ENCODE data around the gene FEM1B. TPM values are rescaled to one million over a fixed set of nuclear protein-coding genes. Genes with fewer than 3 reads are reported as not detected.

The FEM1B gene
- total and polyA plus RNA-seq, 2 of the 8 experiments (the other 6 are each of a cell fraction or from before 2014, with no cell fraction given): 36.1 to 83.8 TPM

DNA sequence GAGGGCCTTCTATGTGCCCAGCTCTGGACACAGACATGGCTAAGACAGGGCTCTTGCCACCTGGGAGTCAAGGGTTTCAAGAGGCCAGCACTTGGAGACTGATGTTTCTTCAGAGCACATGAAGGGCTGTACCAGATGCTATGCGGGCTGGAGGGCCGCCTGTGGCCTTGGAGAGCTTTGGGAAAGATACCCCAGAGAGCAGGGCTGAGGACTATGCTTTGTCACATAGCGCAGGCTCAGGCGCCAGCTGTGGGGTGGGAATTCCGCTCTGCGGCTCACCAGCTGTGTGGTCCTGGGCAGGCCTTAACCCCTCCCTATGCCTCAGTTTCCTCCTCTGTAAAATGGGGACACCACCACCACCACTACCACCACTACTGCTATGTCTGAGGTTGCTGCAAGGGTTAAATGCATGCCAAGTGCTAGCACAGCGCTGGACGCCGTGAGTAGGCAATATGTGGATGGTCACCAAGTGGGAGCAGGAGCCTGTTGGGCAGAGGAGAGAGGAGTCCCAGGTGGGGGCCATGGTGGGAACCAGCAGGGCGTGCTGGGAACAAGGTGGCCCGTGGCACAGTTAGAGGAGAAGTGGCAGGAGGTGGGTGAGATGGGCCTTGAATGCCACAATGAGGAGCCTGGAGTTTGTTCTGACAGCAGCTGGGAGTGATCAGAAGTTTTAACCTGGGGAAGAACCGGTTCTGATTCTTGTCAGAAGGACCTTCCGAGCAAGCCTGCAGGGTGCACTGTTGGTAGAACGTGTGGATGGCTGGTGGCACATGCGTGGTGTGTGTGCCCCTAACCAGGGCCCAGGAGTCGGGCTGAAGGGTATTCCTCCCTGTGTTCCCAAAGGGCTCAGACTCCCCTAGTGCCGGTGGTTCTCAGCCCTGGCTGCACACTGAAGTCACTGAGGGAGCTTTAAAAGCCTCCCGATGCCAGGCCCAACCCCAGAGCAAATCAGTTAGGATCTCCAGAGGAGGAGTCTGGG lies 41.7 kb downstream of the FEM1B start:
- H3K18ac ChIP-seq (ENCODE audit: extremely low read depth, low read length): no peak overlapping the region
- H3K14ac ChIP-seq (ENCODE audit: insufficient read length): no peak overlapping the region
- no peak overlapping the region for H3K4me2 ChIP-seq (ENCODE audit: insufficient read depth in 1 of 2, low read depth in 2 of 2, low read length in 2 of 2)
- H4K20me1 ChIP-seq (replicated peaks in 1 of 2; ENCODE audit: control insufficient read depth in 1 of 2, insufficient read depth in 2 of 2, low read length in 2 of 2): no peaks in the 10 kb centered on the region
- DNase-seq (ENCODE audit: low read depth in 1 of 2, low spot score in 2 of 2) (no peak), FAIRE-seq (no peak)
- H3K23ac ChIP-seq (ENCODE audit: insufficient read length): no peak overlapping the region
- no peak overlapping the region for H2BK20ac ChIP-seq (ENCODE audit: low read length)
- H3K4me1 ChIP-seq (replicated peaks in 1 of 4; ENCODE audit: control insufficient read depth in 3 of 4, insufficient read depth in 4 of 4, low read length in 3 of 4): peaks cover 0 to 17% (median 13%) of the 10 kb centered on the region in 4 experiments; a peak in 6 of 7 replicates
- H2BK5ac ChIP-seq (ENCODE audit: low read depth, low read length): no peak overlapping the region; the same call in 1 of the 2 replicates
- H2BK120ac ChIP-seq (replicated peaks; ENCODE audit: low read depth, low read length): no peak overlapping the region
- no peak overlapping the region for H2AK5ac ChIP-seq (ENCODE audit: low read depth, low read length)
- no peaks in the 10 kb centered on the region for H3K36me3 ChIP-seq (ENCODE audit: control insufficient read depth in 2 of 4, insufficient read depth in 4 of 4, low read length in 3 of 4)
- peak overlapping the region; percentile 21; the same call in 1 of the 2 replicates for H4K8ac ChIP-seq (ENCODE audit: extremely low read depth, insufficient read depth, low read length)
- no peaks in the 10 kb centered on the region for H3K79me2 ChIP-seq (ENCODE audit: control insufficient read depth in 1 of 2, insufficient read depth in 2 of 2, low read length in 2 of 2)
- H3K4ac ChIP-seq (replicated peaks; ENCODE audit: insufficient read length, low read depth, low read length): no peak overlapping the region
- TF ChIP-seq NANOG (IDR thresholded peaks at IDR 0.05; ENCODE audit: insufficient read depth, low read depth, low read length, poor library complexity, severe bottlenecking): no peak
- no peak for TF ChIP-seq KDM4A (IDR thresholded peaks at IDR 0.05; ENCODE audit: low read depth, low read length, severe bottlenecking)
- TF ChIP-seq HDAC2 (IDR thresholded peaks at IDR 0.05; ENCODE audit: borderline replicate concordance in 1 of 2, low read depth in 2 of 2, low read length in 2 of 2): no peak
- TF ChIP-seq EGR1 (IDR thresholded peaks at IDR 0.05; ENCODE audit: borderline replicate concordance, low read depth, low read length): no peak
- TF ChIP-seq TEAD4 (IDR thresholded peaks at IDR 0.05; ENCODE audit: low read depth, low read length): no peak
- TF ChIP-seq, protein P1, sequence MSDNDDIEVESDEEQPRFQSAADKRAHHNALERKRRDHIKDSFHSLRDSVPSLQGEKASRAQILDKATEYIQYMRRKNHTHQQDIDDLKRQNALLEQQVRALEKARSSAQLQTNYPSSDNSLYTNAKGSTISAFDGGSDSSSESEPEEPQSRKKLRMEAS (IDR thresholded peaks at IDR 0.05): no peak
- no peak for TF ChIP-seq SP4 (IDR thresholded peaks at IDR 0.05; ENCODE audit: low read length)
- no peak for TF ChIP-seq ZNF274 (IDR thresholded peaks at IDR 0.05; ENCODE audit: borderline replicate concordance, extremely low read depth, low read length)
- no peak for TF ChIP-seq BCL11A (IDR thresholded peaks at IDR 0.05; ENCODE audit: low read depth in 2 of 2, low read length in 2 of 2)
- TF ChIP-seq TAF7 (optimal IDR thresholded peaks at IDR 0.05; ENCODE audit: borderline replicate concordance, low read depth, low read length): no peak
- H3K9ac ChIP-seq (replicated peaks in 1 of 4; ENCODE audit: extremely low read depth in 1 of 4, low read depth in 3 of 4, low read length in 3 of 4): no peak overlapping the region
- 95% methylated on average over 18 of the region's 18 CpGs; no CpG with 5 or more reads in 1 of the 2 experiments for WGBS, 2 experiments (ENCODE audit: extremely low coverage in 1 of 2, insufficient coverage in 1 of 2, insufficient read length in 1 of 2, insufficient replicate concordance in 2 of 2, low coverage in 1 of 2, low lambda C conversion rate in 2 of 2, missing lambda C conversion rate in 1 of 2)
- H3K56ac ChIP-seq (replicated peaks; ENCODE audit: insufficient read length, low read depth, low read length): no peak overlapping the region
- ChIA-PET CTCF (ENCODE audit: partially characterized antibody) (interaction anchor here (0.9 to 2.9 kb wide), 6 partner anchors 12 to 91 kb away, joined by 3 to 16 read pairs (median 4); no protein-coding TSS in a partner anchor), POLR2A (ENCODE audit: partially characterized antibody) (no interaction called here)
- H3K27ac ChIP-seq (ENCODE audit: low read depth, low read length): no peak overlapping the region
- H2BK15ac ChIP-seq (ENCODE audit: low read length): no peak overlapping the region
- no peak overlapping the region for H3K4me3 ChIP-seq (ENCODE audit: extremely low read depth in 1 of 4, insufficient read depth in 2 of 4, low read depth in 3 of 4, low read length in 4 of 4)
- H3K27me3 ChIP-seq (replicated peaks in 1 of 4; ENCODE audit: control insufficient read depth in 3 of 4, extremely low read depth in 1 of 4, insufficient read depth in 3 of 4, low read length in 3 of 4): no peaks in the 10 kb centered on the region
- H3K23me2 ChIP-seq (ENCODE audit: low read depth, low read length): 0 out of 2 replicates have a peak, but pooled peaks cover 2% of the 10 kb centered on the region
- H3K9me3 ChIP-seq (ENCODE audit: insufficient read depth in 2 of 2, low read depth in 1 of 2, low read length in 1 of 2): no peaks in the 10 kb centered on the region
- H4K5ac ChIP-seq (ENCODE audit: insufficient read length, low read depth, low read length): no peak overlapping the region
- H2BK12ac ChIP-seq (ENCODE audit: low read depth, low read length): no peak overlapping the region
- H3K79me1 ChIP-seq (ENCODE audit: low read depth, low read length): no peaks in the 10 kb centered on the region
- H2AFZ ChIP-seq (ENCODE audit: low read length): no peak overlapping the region
- no peak overlapping the region for H4K91ac ChIP-seq (replicated peaks; ENCODE audit: insufficient read length, low read length)

Data from H1 (cell line).